GM12801 (cell line): ENCODE results near the gene SLC25A26.

Experiments
- TF ChIP-seq, protein P1 (sequence below): IDR thresholded peaks from one replicate; pipeline ENCODE4 v1.5.1; 2011; ENCODE audit warnings: control low read depth; ENCODE audit not compliant: insufficient read length; ENCODE audit errors: extremely low read depth

Gene SLC25A26

GRCh38 chr3:66394019-66394752, 173.4 kb downstream of the SLC25A26 start:
- TF ChIP-seq, protein P1, sequence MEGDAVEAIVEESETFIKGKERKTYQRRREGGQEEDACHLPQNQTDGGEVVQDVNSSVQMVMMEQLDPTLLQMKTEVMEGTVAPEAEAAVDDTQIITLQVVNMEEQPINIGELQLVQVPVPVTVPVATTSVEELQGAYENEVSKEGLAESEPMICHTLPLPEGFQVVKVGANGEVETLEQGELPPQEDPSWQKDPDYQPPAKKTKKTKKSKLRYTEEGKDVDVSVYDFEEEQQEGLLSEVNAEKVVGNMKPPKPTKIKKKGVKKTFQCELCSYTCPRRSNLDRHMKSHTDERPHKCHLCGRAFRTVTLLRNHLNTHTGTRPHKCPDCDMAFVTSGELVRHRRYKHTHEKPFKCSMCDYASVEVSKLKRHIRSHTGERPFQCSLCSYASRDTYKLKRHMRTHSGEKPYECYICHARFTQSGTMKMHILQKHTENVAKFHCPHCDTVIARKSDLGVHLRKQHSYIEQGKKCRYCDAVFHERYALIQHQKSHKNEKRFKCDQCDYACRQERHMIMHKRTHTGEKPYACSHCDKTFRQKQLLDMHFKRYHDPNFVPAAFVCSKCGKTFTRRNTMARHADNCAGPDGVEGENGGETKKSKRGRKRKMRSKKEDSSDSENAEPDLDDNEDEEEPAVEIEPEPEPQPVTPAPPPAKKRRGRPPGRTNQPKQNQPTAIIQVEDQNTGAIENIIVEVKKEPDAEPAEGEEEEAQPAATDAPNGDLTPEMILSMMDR = no peak

- TF ChIP-seq, protein P1 = no peak
Measured at GRCh38 chr3:66394753-66395249, 174.0 kb downstream of the SLC25A26 start.

GRCh38 chr3:66395635-66396034, 174.8 kb downstream of the SLC25A26 start:
- TF ChIP-seq, protein P1 = no peak

- TF ChIP-seq, protein P1 = no peak
Measured at GRCh38 chr3:66396161-66396760, 175.5 kb downstream of the SLC25A26 start.

GRCh38 chr3:66396888-66397287, 176.1 kb downstream of the SLC25A26 start:
- TF ChIP-seq, protein P1 = no peak

GRCh38 chr3:66397745-66398144, 176.9 kb downstream of the SLC25A26 start:
- TF ChIP-seq, protein P1 = no peak

- TF ChIP-seq, protein P1 = no peak
Measured at GRCh38 chr3:66398228-66399025, 177.6 kb downstream of the SLC25A26 start.
